CD1c-positive myeloid dendritic cell (primary cell): ENCODE data around the gene DAND5.

Source experiments
- DNase-seq: peaks from one replicate; pipeline ENCODE4 v3.0.0-alpha.2; 2016; ENCODE audit errors: extremely low spot score

The DAND5 gene

GRCh38 chr19:12994701-12995595 lies 25.6 kb downstream of the DAND5 start, which contains the start of gene NFIX:
TSS of gene NFIX (plus strand) at chr19:12995475. CDS start at chr19:12995838, 363 bp downstream.
- peak; percentile 67 for DNase-seq

GRCh38 chr19:12995596-12996405 lies 26.4 kb downstream of the DAND5 start:
- DNase-seq = peak; percentile 10

- DNase-seq = peak; percentile 1
Measured at GRCh38 chr19:12996406-12997094, 27.2 kb downstream of the DAND5 start.

DNA sequence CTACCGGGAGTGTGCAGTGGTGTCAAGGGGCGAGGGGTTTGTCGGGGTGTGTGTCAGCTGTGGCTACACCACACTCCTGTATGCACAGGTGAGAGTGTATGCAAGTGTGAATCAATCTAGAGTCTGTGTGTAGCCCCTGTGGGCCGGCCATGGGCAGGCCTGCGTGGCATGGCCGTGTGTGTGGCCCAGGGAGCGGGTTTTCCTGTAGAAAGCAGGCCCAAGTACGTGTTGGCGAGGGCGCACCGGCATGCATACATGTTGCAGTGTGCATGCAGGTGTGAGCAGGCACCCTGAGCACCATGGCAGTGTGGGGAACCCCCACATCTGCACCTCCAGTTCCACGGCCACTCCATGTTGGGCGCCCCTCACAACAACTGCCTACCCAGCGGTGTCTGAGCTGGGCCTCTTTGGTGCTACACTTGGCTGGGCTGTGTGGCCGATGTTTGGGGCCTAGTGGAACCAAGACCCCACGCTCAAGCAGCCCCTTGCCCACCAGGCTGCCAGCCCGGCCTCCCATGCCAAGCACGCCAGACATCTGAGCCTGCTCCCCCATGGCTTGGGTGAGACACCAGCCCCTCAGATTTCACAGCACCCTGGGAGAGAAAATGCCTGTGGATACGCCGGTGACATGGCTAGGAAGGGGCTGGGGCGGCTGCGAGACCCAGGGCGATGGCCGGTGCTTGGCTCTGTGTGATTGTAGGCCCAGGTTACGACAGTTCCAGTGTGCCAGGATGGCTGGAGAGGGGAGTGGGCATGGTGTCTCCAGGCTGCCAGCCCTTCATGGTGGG lies 28.0 kb downstream of the DAND5 start:
- DNase-seq = no peak

GRCh38 chr19:12997967-12998940 lies 28.9 kb downstream of the DAND5 start:
- DNase-seq = no peak

DNA sequence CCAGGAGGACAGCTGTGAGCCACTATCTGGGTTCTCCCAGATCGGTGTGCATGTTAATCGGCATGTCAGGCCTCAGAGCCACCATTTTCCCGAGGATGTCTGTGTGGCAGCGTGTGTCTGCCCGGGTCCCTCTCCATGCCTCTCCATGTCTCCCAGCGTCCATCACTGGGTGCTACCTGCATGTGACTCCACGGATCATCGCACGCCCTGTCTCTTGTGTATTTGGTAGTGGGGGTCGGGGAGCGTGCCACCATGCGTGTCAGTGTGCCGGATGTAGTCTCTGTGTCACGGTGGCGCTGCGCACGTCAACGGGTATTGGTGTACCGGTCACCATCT lies 31.8 kb downstream of the DAND5 start:
- no peak for DNase-seq

GRCh38 chr19:13001502-13002165 lies 32.3 kb downstream of the DAND5 start:
- DNase-seq = no peak

GRCh38 chr19:13002166-13002898 lies 33.0 kb downstream of the DAND5 start:
- DNase-seq = no peak

- DNase-seq = no peak
Measured at GRCh38 chr19:13003081-13003480, 33.7 kb downstream of the DAND5 start.

DNA sequence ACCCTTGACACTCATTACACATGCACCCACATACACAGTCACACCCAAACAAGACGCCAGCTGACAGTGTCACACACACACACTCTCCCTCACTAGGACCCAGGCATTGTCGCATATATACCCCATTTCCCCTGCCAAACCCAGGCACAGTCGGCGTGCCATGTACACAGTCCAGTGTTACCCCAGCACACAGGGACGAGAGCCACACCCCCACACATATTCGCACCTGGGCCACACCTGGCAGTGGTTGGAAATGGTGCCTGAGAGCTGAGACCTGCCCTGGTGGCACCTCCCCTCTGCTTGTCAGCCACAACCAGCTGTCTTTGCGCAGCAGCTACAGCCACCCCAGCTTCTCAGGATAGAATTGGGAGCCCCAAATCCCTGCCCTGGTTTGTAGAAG lies 34.9 kb downstream of the DAND5 start:
- DNase-seq = no peak

- DNase-seq = no peak
Measured at GRCh38 chr19:13005253-13005652, 35.9 kb downstream of the DAND5 start.

GRCh38 chr19:13005861-13006370 lies 36.5 kb downstream of the DAND5 start:
- no peak for DNase-seq

GRCh38 chr19:13006431-13007281 lies 37.3 kb downstream of the DAND5 start:
- DNase-seq = no peak

- DNase-seq = no peak
Measured at GRCh38 chr19:13007292-13008045, 38.1 kb downstream of the DAND5 start.

DNA sequence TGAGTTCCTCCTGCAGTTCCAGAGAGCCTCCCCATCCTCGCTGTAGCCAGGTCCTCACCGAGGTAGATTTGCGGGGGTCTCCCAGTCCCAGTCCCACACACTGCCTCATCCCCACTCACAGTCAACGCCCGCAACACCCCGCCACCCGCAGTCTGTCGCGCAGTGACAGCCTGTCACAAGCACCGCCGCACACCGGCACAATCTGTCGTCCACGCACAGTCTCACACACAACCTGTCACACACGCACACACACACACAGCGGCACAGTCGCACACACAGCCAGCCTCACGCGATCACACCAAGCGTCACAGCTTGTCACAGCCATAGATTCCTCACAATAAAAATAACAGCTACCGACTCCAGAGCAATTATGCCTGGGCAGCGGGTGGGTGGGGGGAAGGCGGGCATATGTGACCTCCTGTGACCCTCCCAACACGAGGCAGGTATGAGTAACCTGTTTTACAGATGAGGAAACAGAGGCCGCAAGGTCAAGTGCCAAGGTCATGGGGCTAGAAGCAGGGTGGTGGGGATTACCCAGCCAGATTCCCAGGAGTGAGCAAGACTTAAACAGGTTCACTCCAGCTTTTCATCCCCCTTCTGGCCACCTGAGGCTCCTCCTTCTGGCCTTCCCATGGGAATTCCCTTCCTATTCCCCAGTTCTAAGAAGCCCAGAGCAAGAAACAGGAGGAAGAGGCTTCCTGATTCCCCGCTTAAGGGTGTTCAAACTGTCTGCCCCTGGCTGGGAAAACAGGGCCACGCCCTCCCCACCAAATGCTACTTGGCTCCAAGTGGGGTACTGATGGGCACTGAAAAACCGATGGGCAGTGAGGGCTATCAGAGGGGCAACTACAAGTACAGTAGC lies 39.8 kb downstream of the DAND5 start:
- no peak for DNase-seq
